Measurements from ENCODE around the gene SLC39A1. TPM values are rescaled to one million over a fixed set of nuclear protein-coding genes. Genes with fewer than 3 reads are reported as not detected.
"Not testable (repeated sequence)": the region's sequence is repeated elsewhere in the genome, so short reads cannot be mapped to it uniquely, and the experiment has no call there.

The SLC39A1 gene
- total RNA-seq, 2 experiments from 2014 or later, result 64.4 to 65.5 TPM

DNA sequence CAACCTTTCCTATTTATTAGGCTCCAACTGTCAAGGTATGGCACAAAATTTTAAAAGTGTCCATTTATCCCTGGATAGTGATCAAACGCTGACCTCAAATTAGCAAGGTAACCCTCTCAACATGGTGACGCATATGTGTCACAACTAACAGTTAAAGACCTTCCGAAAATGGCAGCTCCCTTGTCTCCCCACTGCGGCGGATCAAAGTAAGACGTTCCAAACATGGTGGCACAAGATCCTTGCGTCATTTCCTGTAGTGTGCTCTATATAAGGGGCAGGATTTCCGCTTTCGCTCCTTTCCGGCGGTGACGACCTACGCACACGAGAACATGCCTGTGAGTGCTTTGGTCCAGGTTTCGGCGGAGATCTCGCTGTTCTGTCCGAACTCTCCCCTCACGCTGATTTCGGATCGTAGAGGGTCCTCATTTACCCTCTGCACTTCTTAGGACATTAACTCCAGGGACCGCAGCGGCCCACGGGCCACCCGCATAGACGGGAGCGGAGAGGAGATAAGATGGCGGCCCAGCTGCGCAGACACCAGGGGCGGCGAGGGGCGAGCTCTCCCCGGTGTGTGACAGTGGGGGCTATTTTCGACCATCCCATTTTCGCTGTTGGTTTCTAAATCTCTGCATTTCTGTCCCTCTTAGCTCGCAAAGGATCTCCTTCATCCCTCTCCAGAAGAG, 27.3 kb upstream of the SLC39A1 start, which contains the start of gene RPS27:
RPS27 (plus strand) TSS at position 295 of the 683 bp plus-strand sequence; CDS start at position 330, 35 bp downstream.
- CTCF ChIA-PET, result interaction anchor here (0.6 to 7.7 kb wide), 9 partner anchors 15 to 1059 kb away, joined by 3 to 66 read pairs (median 3); partner anchors contain the start of genes GATAD2B and JTB
- H3K4me3 Mint-ChIP-seq, result peak within 1 kb of the TSS; percentile 93
- DNase-seq, result peak; percentile 91
- POLR2A ChIA-PET, result interaction anchor here (0.5 to 2.0 kb wide), 27 partner anchors 8 to 459 kb away, joined by 3 to 41 read pairs (median 4); partner anchors contain the start of genes CHTOP, CREB3L4, CRTC2 and DENND4B
- no peaks in the 10 kb centered on the region for H3K9me3 Mint-ChIP-seq (ENCODE audit: low read depth)
- H3K27me3 Mint-ChIP-seq, result no peaks in the 10 kb centered on the region
- peak; percentile 90 for ATAC-seq
- intact Hi-C loops (cut with DNase I, micrococcal nuclease), result loop anchor here (1.0 to 5.0 kb wide), 18 partner anchors 13 to 337 kb away; partner anchors contain the start of genes CRTC2 (in 2 of the 2), HAX1 (in 2 of the 2), ATP8B2 (in 1 of the 2) and DENND4B (in 1 of the 2)
- H3K36me3 Mint-ChIP-seq (ENCODE audit: low read depth), result peaks cover 46% of the 10 kb centered on the region
- peak within 1 kb of the TSS; percentile 96 for H3K27ac Mint-ChIP-seq
- peaks cover 49% of the 10 kb centered on the region for H3K4me1 Mint-ChIP-seq

GRCh38 chr1:153987621-153988020, 24.3 kb upstream of the SLC39A1 start:
- Mint-ChIP-seq H3K9me3 (ENCODE audit: low read depth) (no peaks in the 10 kb centered on the region), H3K27me3 (no peaks in the 10 kb centered on the region), H3K4me1 (peaks cover 47% of the 10 kb centered on the region), H3K27ac (no peak overlapping the region), H3K36me3 (ENCODE audit: low read depth) (peaks cover 22% of the 10 kb centered on the region), H3K4me3 (no peak overlapping the region)
- no peak for DNase-seq
- ATAC-seq, result no peak
- POLR2A ChIA-PET, result no interaction called here
- CTCF ChIA-PET, result interaction anchor here (0.5 to 7.7 kb wide), 25 partner anchors 11 to 477 kb away, joined by 3 to 66 read pairs (median 4); partner anchors contain the start of genes CREB3L4, CRTC2, DENND4B and JTB
- intact Hi-C loops (cut with DNase I, micrococcal nuclease), result loop anchor here (1.0 to 5.0 kb wide), 3 partner anchors 21 to 477 kb away; partner anchors contain the start of genes CREB3L4 (in 1 of the 2) and DENND4B (in 1 of the 2)

GRCh38 chr1:153985941-153986761, 22.8 kb upstream of the SLC39A1 start, which contains the start of gene RAB13:
Gene RAB13, minus strand, starts transcription at chr1:153986339. Its CDS starts 103 bp downstream, at chr1:153986236.
- Mint-ChIP-seq H3K4me1 (peaks cover 35% of the 10 kb centered on the region), H3K36me3 (ENCODE audit: low read depth) (peaks cover 7% of the 10 kb centered on the region), H3K27ac (peak within 1 kb of the TSS; percentile 86), H3K9me3 (ENCODE audit: low read depth) (no peaks in the 10 kb centered on the region), H3K27me3 (no peaks in the 10 kb centered on the region), H3K4me3 (peak within 1 kb of the TSS; percentile 73)
- no peak for ATAC-seq
- ChIA-PET POLR2A (interaction anchor here (0.6 to 1.3 kb wide), 5 partner anchors 8 to 368 kb away, joined by 3 to 8 read pairs (median 4); partner anchors contain the start of genes CREB3L4 and JTB), CTCF (interaction anchor here (0.6 to 7.7 kb wide), 28 partner anchors 10 to 476 kb away, joined by 3 to 66 read pairs (median 4); partner anchors contain the start of genes CREB3L4, CRTC2, DENND4B and JTB)
- DNase-seq, result peak; percentile 38
- intact Hi-C loops (cut with DNase I, micrococcal nuclease), result loop anchor here (1.0 to 5.0 kb wide), 11 partner anchors 9 to 308 kb away; partner anchors contain the start of genes CREB3L4 (in 2 of the 2), DENND4B (in 2 of the 2), JTB (in 1 of the 2) and NPR1 (in 1 of the 2)

DNA sequence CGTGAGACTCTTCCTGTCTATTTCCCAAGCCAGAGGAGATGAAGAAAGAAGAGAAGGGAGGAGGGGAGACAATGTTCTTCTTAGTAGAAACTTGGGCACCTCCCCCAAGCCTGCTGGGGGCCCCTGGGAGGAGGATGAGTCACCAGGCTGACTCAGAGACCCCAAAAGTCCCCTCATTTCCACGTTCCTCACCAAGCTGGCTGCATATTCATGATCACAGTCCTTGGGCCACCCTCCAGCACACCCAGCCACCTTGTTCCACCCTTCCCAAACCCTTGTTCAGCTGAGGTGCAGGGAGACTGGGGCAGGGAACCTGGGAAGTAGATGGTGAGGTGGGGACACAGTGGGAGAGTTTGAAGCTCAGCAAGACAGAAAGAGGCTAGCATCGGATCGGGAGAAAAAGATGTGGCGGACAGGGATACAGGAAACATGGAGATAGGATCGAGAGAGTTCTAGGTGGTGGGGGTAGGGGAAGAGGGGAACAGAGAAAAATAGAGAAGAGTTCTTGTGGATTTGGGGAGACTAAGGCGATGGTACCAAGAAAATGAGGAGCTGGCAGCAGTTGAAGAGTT, 22.1 kb upstream of the SLC39A1 start:
- Mint-ChIP-seq H3K4me1 (peaks cover 34% of the 10 kb centered on the region), H3K27me3 (no peaks in the 10 kb centered on the region), H3K27ac (peak overlapping the region; percentile 71), H3K36me3 (ENCODE audit: low read depth) (no peaks in the 10 kb centered on the region), H3K9me3 (ENCODE audit: low read depth) (no peaks in the 10 kb centered on the region), H3K4me3 (peak overlapping the region; percentile 68)
- ChIA-PET CTCF (interaction anchor here (0.6 to 7.7 kb wide), 16 partner anchors 10 to 475 kb away, joined by 3 to 66 read pairs (median 4); partner anchors contain the start of genes CREB3L4, DENND4B and JTB), POLR2A (interaction anchor here (1.1 to 1.3 kb wide), 2 partner anchors 18 to 40 kb away, joined by 3 to 8 read pairs; partner anchors contain the start of gene CREB3L4)
- ATAC-seq (peak; percentile 61), DNase-seq (peak; percentile 75)
- intact Hi-C loops (cut with DNase I, micrococcal nuclease), result loop anchor here in 1 of 2 experiments (5.0 kb wide), 1 partner anchor 38 kb away; the partner anchor contains the start of gene DENND4B

- no peak overlapping the region for H3K4me3 Mint-ChIP-seq
- no peaks in the 10 kb centered on the region for H3K27me3 Mint-ChIP-seq
- H3K4me1 Mint-ChIP-seq, result peaks cover 29% of the 10 kb centered on the region
- DNase-seq (no peak), ATAC-seq (no peak)
- intact Hi-C loops (cut with DNase I, micrococcal nuclease), result no loop called here
- peak overlapping the region; percentile 7 for H3K27ac Mint-ChIP-seq
- POLR2A ChIA-PET, result no interaction called here
- CTCF ChIA-PET, result interaction anchor here (0.6 to 7.7 kb wide), 10 partner anchors 8 to 474 kb away, joined by 3 to 66 read pairs (median 3); partner anchors contain the start of genes CREB3L4 and JTB
- no peaks in the 10 kb centered on the region for H3K9me3 Mint-ChIP-seq (ENCODE audit: low read depth)
- no peaks in the 10 kb centered on the region for H3K36me3 Mint-ChIP-seq (ENCODE audit: low read depth)
Measured at GRCh38 chr1:153984123-153984894, 21.0 kb upstream of the SLC39A1 start.

GRCh38 chr1:153981735-153982134, 18.4 kb upstream of the SLC39A1 start:
- H3K9me3 Mint-ChIP-seq (ENCODE audit: low read depth); H3K36me3 Mint-ChIP-seq (ENCODE audit: low read depth); H3K27ac Mint-ChIP-seq; intact Hi-C loops (cut with DNase I, micrococcal nuclease); POLR2A ChIA-PET; H3K27me3 Mint-ChIP-seq; DNase-seq; CTCF ChIA-PET; ATAC-seq; H3K4me3 Mint-ChIP-seq: not testable (repeated sequence)
- H3K4me1 Mint-ChIP-seq, result peaks cover 32% of the 10 kb centered on the region

DNA sequence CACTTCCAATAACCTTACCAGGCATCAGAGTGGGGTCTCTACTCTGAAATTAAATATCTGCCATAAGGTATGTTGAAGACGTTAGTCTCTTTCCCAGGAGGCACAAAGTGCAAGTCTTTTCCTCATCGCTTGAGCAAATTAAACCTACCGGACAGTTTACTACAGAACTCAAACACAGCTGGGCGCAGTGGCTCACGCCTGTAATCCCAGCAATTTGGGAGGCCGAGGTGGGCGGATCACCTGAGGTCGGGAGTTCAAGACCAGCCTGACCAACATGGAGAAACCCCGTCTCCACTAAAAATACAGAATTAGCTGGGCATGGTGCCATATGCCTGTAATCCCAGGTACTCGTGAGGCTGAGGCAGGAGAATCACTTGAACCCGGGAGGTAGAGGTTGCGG, 15.8 kb upstream of the SLC39A1 start:
- Mint-ChIP-seq H3K4me3 (peak overlapping the region; percentile 97), H3K27ac (peak overlapping the region; percentile 69), H3K4me1 (peaks cover 29% of the 10 kb centered on the region), H3K36me3 (ENCODE audit: low read depth) (peaks cover 33% of the 10 kb centered on the region)
- ChIA-PET CTCF (interaction anchor here (0.7 to 6.7 kb wide), 8 partner anchors 9 to 204 kb away, joined by 3 to 66 read pairs (median 4); partner anchors contain the start of genes CREB3L4, RAB13, RPS27 and SLC27A3), POLR2A (interaction anchor here (0.6 to 4.2 kb wide), 3 partner anchors 12 to 436 kb away, joined by 4 to 49 read pairs (median 25); partner anchors contain the start of genes CREB3L4 and RPS27)
- not testable (repeated sequence) for ATAC-seq; H3K27me3 Mint-ChIP-seq; DNase-seq; H3K9me3 Mint-ChIP-seq (ENCODE audit: low read depth)
- intact Hi-C loops (cut with DNase I, micrococcal nuclease), result loop anchor here in 1 of 2 experiments (5.0 kb wide), 1 partner anchor 252 kb away; the partner anchor contains the start of gene INTS3

DNA sequence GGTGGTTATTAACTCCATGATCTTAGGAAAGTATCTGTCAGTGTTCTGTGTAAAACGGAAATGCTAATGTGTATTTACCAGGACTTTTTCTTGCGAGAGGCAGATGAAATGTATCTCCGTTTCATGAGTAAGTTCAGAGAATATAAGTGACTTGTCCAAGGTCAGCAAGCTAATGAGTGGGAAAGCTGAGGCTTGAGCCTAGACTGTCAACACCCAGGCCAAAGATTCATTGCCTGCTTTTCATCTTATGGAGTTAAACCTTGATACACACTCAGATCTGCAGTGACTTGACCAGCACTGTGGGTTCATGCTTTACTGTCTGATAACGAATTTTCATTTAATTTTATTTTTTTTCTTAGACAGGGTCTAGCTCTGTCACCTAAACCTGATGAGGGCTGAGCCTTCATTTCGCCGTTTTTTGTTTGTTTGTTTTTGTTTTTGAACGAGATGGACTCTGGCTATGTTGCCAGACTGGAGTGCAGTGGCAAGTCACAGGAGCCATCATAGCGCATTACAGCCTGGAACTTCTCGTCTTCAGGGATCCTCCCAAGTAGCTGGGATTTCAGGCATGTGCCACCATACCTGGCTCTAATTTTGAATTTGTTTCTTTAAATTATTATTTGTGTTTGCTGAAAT, 15.1 kb upstream of the SLC39A1 start:
- H3K4me1 Mint-ChIP-seq, result peaks cover 29% of the 10 kb centered on the region
- intact Hi-C loops (cut with DNase I, micrococcal nuclease), result loop anchor here in 1 of 2 experiments (5.0 kb wide), 1 partner anchor 251 kb away; the partner anchor contains the start of gene INTS3
- DNase-seq, result no peak
- H3K9me3 Mint-ChIP-seq (ENCODE audit: low read depth), result no peaks in the 10 kb centered on the region
- peak overlapping the region; percentile 97 for H3K4me3 Mint-ChIP-seq
- H3K36me3 Mint-ChIP-seq (ENCODE audit: low read depth), result peaks cover 34% of the 10 kb centered on the region
- no peak for ATAC-seq
- ChIA-PET POLR2A (interaction anchor here (0.6 to 4.2 kb wide), 10 partner anchors 8 to 437 kb away, joined by 3 to 49 read pairs (median 4); partner anchors contain the start of genes CREB3L4, CRTC2, RAB13 and RPS27), CTCF (interaction anchor here (0.6 to 6.7 kb wide), 13 partner anchors 10 to 384 kb away, joined by 3 to 66 read pairs (median 4); partner anchors contain the start of genes CREB3L4, RAB13, RPS27 and SLC27A3)
- peak overlapping the region; percentile 96 for H3K27ac Mint-ChIP-seq
- no peaks in the 10 kb centered on the region for H3K27me3 Mint-ChIP-seq
